Heart left ventricle (tissue), 13 donors: ENCODE results near the gene HRH4.

Source experiments
- CTCF ChIP-seq, 12 donors: fragments of 200-600 bp; sonication (generic) in 4 of 12; IDR thresholded peaks; one replicate each; pipeline versions ENCODE4 v1.5.0 to v1.8.0; 2018 to 2022; ENCODE audit warnings: antibody characterized with exemption in 12 of 12, mild to moderate bottlenecking in 5 of 12
- POLR2A ChIP-seq, 2 donors: fragments of 450-650 bp; IDR thresholded peaks; one replicate each; pipeline ENCODE4 v1.6.1; 2017; ENCODE audit warnings: antibody characterized with exemption in 2 of 2, mild to moderate bottlenecking in 2 of 2, moderate library complexity in 2 of 2
- donor health status: ischemic (EF 13 %, LVEDD 7.1; RV severe dilation, severe dysfunction).
- donor health status: DM: no; HTN: yes; CAD: no.
- donor health status: DM: no; HTN: no; CAD: no.
- donor health status: ischemic (EF 25% LVEDD 6.9; RV normal size, moderate dysfunction).
- donor health status: ischemic (EF 25% LVEDD 5.7; RV mildly dilated, moderate dysfunction).
- donor health status: ischemic (EF 35%, LVEDD 5.7; RV mildly dilated, moderate dysfunction).
- donor health status: nonischemic (EF 11% LVEDD 7.7; RV severe dilation, severe dysfunction).
- donor health status: DM: yes; HTN: yes; CAD: no.
- donor health status: PGD.
- donor health status: ischemic (EF 29% LVEDD 5.4; RV normal size, mild dysfunction).
- donor health status: nonischemic (EF 23%, LVEDD 6.1; RV moderate dilation, normal function).

- no peak for TF ChIP-seq CTCF (IDR thresholded peaks at IDR 0.05)
- TF ChIP-seq POLR2A (IDR thresholded peaks at IDR 0.05): no peak
These were observed 36.8 kb downstream of the HRH4 start for GRCh38 chr18:24497031-24497754.
